ENCODE results near the gene FKBP9.
"Not testable (repeated sequence)": the region's sequence is repeated elsewhere in the genome, so short reads cannot be mapped to it uniquely, and the experiment has no call there.

FKBP9 gene

GRCh38 chr7:32958046-32959025 is 1.1 kb downstream of the FKBP9 start:
- peak; percentile 84 for DNase-seq

DNA sequence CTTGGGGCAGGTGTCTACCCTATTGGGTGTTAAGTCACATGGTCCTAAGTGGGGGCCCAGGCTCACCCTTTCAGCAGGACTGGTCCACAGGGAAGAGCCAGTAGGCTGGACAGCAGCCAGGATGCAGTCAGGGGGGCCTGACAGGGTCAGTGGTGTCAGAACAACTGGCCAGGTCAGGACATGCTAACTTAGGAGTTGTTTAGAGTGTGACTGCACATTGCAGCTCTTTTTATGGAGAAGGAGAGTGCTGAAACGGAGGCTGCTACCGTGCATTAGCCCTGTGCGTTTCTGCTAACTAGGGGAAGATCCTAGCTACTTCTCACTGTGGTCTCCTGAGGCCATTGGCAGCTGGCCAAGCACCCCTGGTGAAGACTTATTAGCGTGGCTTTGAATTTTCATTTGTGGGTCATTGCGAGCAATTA is 6.7 kb downstream of the FKBP9 start:
- not testable (repeated sequence) for DNase-seq

GRCh38 chr7:32964461-32965159 is 7.4 kb downstream of the FKBP9 start:
- DNase-seq = not testable (repeated sequence)

DNA sequence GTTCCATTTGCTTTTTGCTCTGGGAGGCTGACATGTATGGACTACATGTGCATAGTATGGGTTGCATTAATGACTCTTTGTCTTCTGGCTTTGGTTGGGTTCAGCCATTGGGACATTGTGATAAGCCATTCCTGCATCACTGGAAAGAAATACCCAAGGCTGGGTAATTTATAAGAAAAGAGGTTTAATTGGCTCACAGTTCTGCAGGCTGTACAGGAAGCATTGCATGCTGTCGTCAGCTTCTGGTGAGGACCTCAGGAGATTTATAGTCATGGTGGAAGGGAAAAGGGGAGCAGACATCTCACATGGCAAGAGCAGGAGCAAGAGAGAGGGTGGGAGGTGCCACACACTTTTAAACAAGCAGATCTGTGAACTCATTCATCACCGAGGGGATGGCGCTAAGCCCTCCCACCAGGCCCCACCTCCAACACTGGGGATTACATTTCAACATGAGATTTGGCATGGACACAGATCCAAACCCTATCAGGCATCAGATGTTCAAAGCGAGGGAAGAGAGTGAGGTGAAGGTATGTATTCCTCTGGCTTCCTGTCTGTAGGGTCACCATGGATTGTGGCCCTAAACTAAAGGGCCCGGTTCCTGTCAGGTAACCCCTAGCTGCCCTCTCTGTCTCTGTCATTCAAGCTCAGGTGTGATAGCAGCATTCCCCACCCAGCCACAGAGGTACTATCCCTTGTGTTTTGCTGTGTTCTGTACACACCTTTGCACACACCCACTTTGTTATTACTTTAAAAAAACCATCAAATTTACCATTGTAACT is 9.4 kb downstream of the FKBP9 start:
- not testable (repeated sequence) for DNase-seq

GRCh38 chr7:32967268-32967582 is 10.0 kb downstream of the FKBP9 start:
- DNase-seq = not testable (repeated sequence)

DNA sequence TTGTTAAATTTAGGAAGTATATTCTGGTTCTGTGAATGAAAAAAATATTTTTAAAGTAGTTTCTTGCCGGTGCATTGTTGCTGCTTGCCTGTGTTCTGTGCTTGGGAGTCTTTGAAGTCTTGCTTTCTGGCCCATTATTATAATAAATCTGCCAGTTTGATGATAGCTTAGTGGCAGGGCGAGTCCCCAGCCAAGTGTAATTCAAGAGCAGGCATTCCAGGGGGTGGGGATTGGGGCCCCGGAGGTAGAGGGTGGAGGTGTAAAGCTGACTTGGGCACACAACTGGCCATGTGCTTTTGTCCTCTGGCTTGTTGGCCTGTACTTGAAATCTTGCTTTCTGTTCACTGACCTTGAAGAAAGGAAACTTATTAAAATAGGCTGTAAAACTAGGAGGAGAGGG is 14.7 kb downstream of the FKBP9 start:
- not testable (repeated sequence) for DNase-seq

DNA sequence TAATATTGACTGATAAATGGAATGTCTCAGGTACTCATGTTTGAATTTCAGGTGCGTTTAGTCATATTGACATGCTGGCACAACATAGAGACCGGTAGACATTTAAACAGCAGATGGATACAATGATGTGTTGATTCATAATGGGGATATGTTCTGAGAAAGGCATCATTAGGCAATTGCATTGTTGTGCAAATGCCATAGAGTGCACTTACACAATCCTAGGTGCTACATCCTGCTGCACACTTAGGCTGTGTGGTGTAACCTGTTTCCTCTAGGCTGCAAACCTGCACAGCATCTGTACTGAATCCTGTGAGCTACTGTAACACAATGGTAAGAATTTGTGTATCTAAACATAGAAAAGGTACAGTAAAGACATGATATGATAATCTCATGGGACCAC is 19.9 kb downstream of the FKBP9 start:
- not testable (repeated sequence) for DNase-seq

GRCh38 chr7:32979246-32979645 is 22.0 kb downstream of the FKBP9 start:
- DNase-seq = not testable (repeated sequence)

- DNase-seq = not testable (repeated sequence)
Observed at GRCh38 chr7:32979902-32980301, 22.7 kb downstream of the FKBP9 start.

DNA sequence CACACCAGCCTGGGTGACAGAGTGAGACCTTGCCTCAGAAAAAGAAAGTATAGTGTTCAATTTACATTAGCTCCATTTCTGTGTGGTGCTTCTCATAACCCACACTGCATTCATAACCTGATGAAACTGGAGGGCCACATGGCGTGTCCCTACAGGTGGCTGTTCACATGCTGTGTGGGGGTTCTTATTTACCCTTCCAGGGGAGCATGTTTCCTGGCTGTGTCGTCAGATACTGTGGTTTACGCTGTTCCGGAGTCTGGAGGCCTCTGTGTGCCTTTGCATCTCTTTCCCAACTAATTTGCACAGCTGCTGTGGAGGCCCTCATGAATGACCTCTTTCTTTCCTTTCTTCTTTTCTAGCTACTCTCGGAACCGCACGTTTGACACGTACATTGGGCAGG is 30.9 kb downstream of the FKBP9 start:
- DNase-seq = peak; percentile 87

DNA sequence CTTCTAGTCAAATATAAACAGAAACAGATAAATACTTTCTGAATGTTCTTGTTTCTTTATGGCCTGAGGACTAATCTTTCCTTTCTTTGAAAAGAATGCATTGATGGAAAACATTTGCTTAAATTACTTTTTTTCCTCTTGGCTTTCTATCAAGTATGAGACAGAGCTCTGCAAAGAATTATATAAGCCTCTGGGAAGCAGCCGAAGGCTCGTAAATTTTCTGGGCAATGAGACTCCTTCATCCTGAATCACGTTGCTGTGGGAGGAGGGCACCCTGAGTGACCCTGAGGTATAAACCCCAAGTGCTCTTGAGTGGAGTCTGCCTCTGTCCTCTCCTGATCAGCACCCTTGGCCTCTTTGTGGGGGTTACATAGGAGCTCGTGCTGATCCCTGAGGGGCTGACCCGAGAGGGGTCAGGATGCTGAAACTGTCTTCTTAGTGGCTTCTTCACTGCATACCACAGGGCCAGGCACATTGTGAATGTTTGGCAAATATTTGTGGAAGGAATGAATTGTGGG is 33.9 kb downstream of the FKBP9 start:
- DNase-seq = not testable (repeated sequence)

GRCh38 chr7:32991975-32992700 is 34.9 kb downstream of the FKBP9 start:
- not testable (repeated sequence) for DNase-seq

GRCh38 chr7:32992750-32993149 is 35.5 kb downstream of the FKBP9 start:
- DNase-seq = not testable (repeated sequence)

- DNase-seq = not testable (repeated sequence)
Observed at GRCh38 chr7:32997956-32998355, 40.7 kb downstream of the FKBP9 start.

GRCh38 chr7:32998361-32999171 is 41.3 kb downstream of the FKBP9 start:
- peak; percentile 83 for DNase-seq

DNA sequence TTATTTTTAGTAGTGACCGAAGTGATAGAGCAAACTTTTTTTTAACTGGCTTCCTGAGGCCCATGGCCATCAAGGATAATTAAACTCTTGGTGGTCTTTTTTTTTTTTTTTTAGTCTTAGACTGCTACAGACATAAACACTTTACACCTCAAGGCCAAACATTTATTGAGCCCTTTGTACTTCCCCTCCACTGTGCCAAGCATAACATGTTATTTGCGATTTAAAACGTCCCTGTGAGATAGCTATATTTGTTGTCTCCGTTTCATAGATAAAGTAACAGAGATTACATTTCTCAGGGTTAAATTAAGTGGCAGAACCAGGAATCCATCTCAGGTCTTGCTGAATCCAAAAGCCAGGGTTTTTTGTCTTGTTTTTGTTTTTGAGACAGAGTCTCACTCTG is 42.1 kb downstream of the FKBP9 start:
- not testable (repeated sequence) for DNase-seq

DNA sequence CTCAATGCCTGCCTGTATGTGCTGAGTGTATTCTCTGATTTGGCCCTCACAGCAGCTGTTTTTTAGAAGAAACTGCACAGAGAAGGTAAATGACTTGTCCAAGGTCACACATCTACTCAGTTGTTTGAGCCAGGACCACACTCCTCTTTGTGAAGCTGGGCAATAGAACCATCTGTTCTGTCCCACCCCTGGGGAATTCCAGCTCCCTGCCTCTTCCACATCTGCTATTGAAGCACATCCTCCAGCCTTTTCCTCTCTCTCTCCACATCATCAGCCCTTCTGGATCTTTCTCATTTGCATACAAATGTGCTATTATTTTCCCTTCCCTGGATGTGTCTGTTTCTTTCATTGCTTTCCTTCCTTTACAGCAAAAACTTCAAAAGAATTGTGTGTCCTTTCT is 45.9 kb downstream of the FKBP9 start:
- DNase-seq = not testable (repeated sequence)

- DNase-seq = not testable (repeated sequence)
Observed at GRCh38 chr7:33004104-33004616, 46.9 kb downstream of the FKBP9 start.

GRCh38 chr7:33005193-33005592 is 48.0 kb downstream of the FKBP9 start:
- not testable (repeated sequence) for DNase-seq

- DNase-seq = not testable (repeated sequence)
Observed at GRCh38 chr7:33005690-33006089, 48.5 kb downstream of the FKBP9 start.

DNA sequence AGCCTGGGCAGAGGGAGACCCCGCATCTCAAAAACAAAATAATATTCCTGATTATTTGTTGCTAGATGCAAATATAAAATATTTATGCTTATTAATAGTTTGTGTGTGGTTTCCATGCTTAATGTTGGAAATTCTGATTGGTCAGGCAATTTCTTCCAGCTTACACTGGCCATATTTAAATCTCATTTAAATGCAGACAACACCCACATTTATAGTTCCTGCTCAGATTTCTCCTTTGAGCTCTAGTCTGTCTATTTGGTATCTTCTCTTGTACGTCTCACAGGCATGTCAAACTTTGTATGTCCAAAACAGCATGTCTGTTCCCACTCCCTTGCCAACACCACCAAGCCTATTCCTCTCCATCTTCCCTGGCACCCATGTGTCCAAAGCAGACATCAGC is 52.5 kb downstream of the FKBP9 start:
- DNase-seq = no peak

All from SHP77 treated with DMSO at 0.1 percent for 48 hours (cell line).